Astrocyte (in vitro differentiated cells and primary cell): ENCODE results near the gene SPRED3. TPM values are rescaled to one million over a fixed set of nuclear protein-coding genes. Genes with fewer than 3 reads are reported as not detected.
A peak's percentile ranks its signal among the peaks of the same experiment; 100 is the strongest.

ENCODE experiments used
- DNase-seq: peaks from one replicate; pipeline ENCODE4 v3.0.0-alpha.2; 2010; ENCODE audit warnings: low read depth
- FAIRE-seq: peaks from 2 replicates; lab custom pipeline; 2011; peaks lifted over from hg19 to GRCh38; lab: Jason Lieb, UNC
- H2AFZ ChIP-seq: 2 replicates; pipeline ENCODE4 v1.6.0; 2012; ENCODE audit warnings: low read depth, low read length, inconsistent platforms
- H3K27ac ChIP-seq: 2 replicates; pipeline ENCODE4 v1.5.1; 2011; ENCODE audit warnings: low read depth, low read length, inconsistent platforms
- H3K27me3 ChIP-seq: 2 replicates; pipeline ENCODE4 v1.6.0; 2011; ENCODE audit warnings: low read length, inconsistent platforms; ENCODE audit not compliant: insufficient read depth
- H3K36me3 ChIP-seq: 2 replicates; pipeline ENCODE4 v1.5.1; 2011; ENCODE audit warnings: low read length, inconsistent platforms; ENCODE audit not compliant: insufficient read depth
- H3K4me1 ChIP-seq: 2 replicates; pipeline ENCODE4 v1.5.1; 2011; ENCODE audit warnings: low read length, inconsistent platforms; ENCODE audit not compliant: insufficient read depth
- H3K4me2 ChIP-seq: 2 replicates; pipeline ENCODE4 v1.6.0; 2012; ENCODE audit warnings: low read length, inconsistent platforms
- H3K4me3 ChIP-seq: 2 replicates; pipeline ENCODE4 v1.5.1; 2011; ENCODE audit warnings: low read depth, mild to moderate bottlenecking, low read length, inconsistent platforms; ENCODE audit not compliant: insufficient read depth
- H3K79me2 ChIP-seq: 2 replicates; pipeline ENCODE4 v1.6.0; 2012; ENCODE audit warnings: mild to moderate bottlenecking, low read length, inconsistent platforms; ENCODE audit not compliant: insufficient read depth
- H3K9ac ChIP-seq: 2 replicates; pipeline ENCODE4 v1.6.0; 2012; ENCODE audit warnings: mild to moderate bottlenecking, low read length, inconsistent platforms
- H3K9me3 ChIP-seq: 2 replicates; pipeline ENCODE4 v1.5.1; 2012; ENCODE audit warnings: low read depth, mild to moderate bottlenecking, low read length, inconsistent platforms; ENCODE audit not compliant: insufficient read depth
- H4K20me1 ChIP-seq: 2 replicates; pipeline ENCODE4 v1.6.0; 2012; ENCODE audit warnings: low read length, inconsistent platforms; ENCODE audit not compliant: insufficient read depth
- H3K27ac Mint-ChIP-seq: one replicate; pipeline ENCODE4 v1.8.0; 2021; ENCODE audit warnings: mild to moderate bottlenecking, mixed read lengths; ENCODE audit not compliant: unreplicated experiment
- H3K27me3 Mint-ChIP-seq: one replicate; pipeline ENCODE4 v1.8.0; 2021; ENCODE audit warnings: low read depth, mixed read lengths; ENCODE audit not compliant: unreplicated experiment
- H3K36me3 Mint-ChIP-seq: one replicate; pipeline ENCODE4 v1.8.0; 2021; ENCODE audit warnings: low read depth, mixed read lengths; ENCODE audit not compliant: unreplicated experiment
- H3K4me1 Mint-ChIP-seq: one replicate; pipeline ENCODE4 v1.8.0; 2021; ENCODE audit warnings: low read depth, mixed read lengths; ENCODE audit not compliant: unreplicated experiment
- H3K4me3 Mint-ChIP-seq: one replicate; pipeline ENCODE4 v1.8.0; 2021; ENCODE audit warnings: mild to moderate bottlenecking, moderate library complexity, mixed read lengths; ENCODE audit not compliant: unreplicated experiment
- H3K9me3 Mint-ChIP-seq: one replicate; pipeline ENCODE4 v1.8.0; 2021; ENCODE audit warnings: mild to moderate bottlenecking, mixed read lengths; ENCODE audit not compliant: unreplicated experiment
- CTCF ChIP-seq: IDR thresholded peaks from 2 replicates; pipeline ENCODE4 v1.5.1; 2011; ENCODE audit warnings: low read depth, mild to moderate bottlenecking, inconsistent platforms, low read length, moderate library complexity; ENCODE audit not compliant: insufficient read depth
- EZH2 ChIP-seq: IDR thresholded peaks from 2 replicates; pipeline ENCODE4 v1.6.1; 2012; ENCODE audit warnings: mild to moderate bottlenecking, low read length, inconsistent platforms; ENCODE audit not compliant: insufficient read depth
- total RNA-seq: library from RNA; stranded (reverse); gene quantifications from 2 replicates; pipeline ENCODE4 v1.2.1, GENCODE V29; 2021

The SPRED3 gene
- total RNA-seq, 1 donor from 2014 or later = 19.0 TPM

- H3K27me3 Mint-ChIP-seq = peaks cover 53% of the 10 kb centered on the region
- FAIRE-seq = no peak
These were observed 30.4 kb upstream of the SPRED3 start for GRCh38 chr19:38358071-38358470.

GRCh38 chr19:38359242-38360021 lies 29.1 kb upstream of the SPRED3 start:
- H3K4me3 ChIP-seq = no peak overlapping the region
- H3K36me3 Mint-ChIP-seq = no peaks in the 10 kb centered on the region
- peaks cover 48% of the 10 kb centered on the region for H3K27me3 Mint-ChIP-seq
- no peaks in the 10 kb centered on the region for H3K79me2 ChIP-seq
- no peak overlapping the region for H3K9ac ChIP-seq
- H2AFZ ChIP-seq = no peak overlapping the region
- TF ChIP-seq EZH2 (no peak), CTCF (no peak)
- H3K27ac ChIP-seq = no peak overlapping the region
- H3K4me3 Mint-ChIP-seq = no peak overlapping the region
- H3K27me3 ChIP-seq = peaks cover 31% of the 10 kb centered on the region
- H3K36me3 ChIP-seq = no peaks in the 10 kb centered on the region
- H4K20me1 ChIP-seq = no peaks in the 10 kb centered on the region
- H3K4me1 ChIP-seq = peaks cover 9% of the 10 kb centered on the region
- H3K4me2 ChIP-seq = no peak overlapping the region
- no peaks in the 10 kb centered on the region for H3K9me3 Mint-ChIP-seq
- H3K27ac Mint-ChIP-seq = peak overlapping the region; percentile 58
- no peaks in the 10 kb centered on the region for H3K4me1 Mint-ChIP-seq
- FAIRE-seq = no peak
- DNase-seq = no peak
- H3K9me3 ChIP-seq = no peaks in the 10 kb centered on the region

More at GRCh38 chr19:38358071-38358470, 30.4 kb upstream of the SPRED3 start:
- Histone ChIP-seq H3K27ac (no peak overlapping the region), H3K4me2 (no peak overlapping the region), H4K20me1 (no peaks in the 10 kb centered on the region), H3K9me3 (no peaks in the 10 kb centered on the region), H3K27me3 (peaks cover 31% of the 10 kb centered on the region), H3K9ac (no peak overlapping the region), H3K79me2 (no peaks in the 10 kb centered on the region), H3K4me3 (no peak overlapping the region), H3K4me1 (peaks cover 9% of the 10 kb centered on the region), H2AFZ (no peak overlapping the region), H3K36me3 (no peaks in the 10 kb centered on the region)
- Mint-ChIP-seq H3K4me3 (no peak overlapping the region), H3K4me1 (no peaks in the 10 kb centered on the region), H3K9me3 (no peaks in the 10 kb centered on the region), H3K27ac (no peak overlapping the region), H3K36me3 (peaks cover 1% of the 10 kb centered on the region)
- DNase-seq = no peak
- TF ChIP-seq CTCF (no peak), EZH2 (no peak)

- Histone ChIP-seq H3K4me3 (no peak overlapping the region), H2AFZ (no peak overlapping the region), H3K4me2 (no peak overlapping the region), H3K79me2 (no peaks in the 10 kb centered on the region), H3K4me1 (peaks cover 9% of the 10 kb centered on the region), H3K36me3 (no peaks in the 10 kb centered on the region), H3K9ac (no peak overlapping the region), H3K9me3 (no peaks in the 10 kb centered on the region), H3K27me3 (peaks cover 29% of the 10 kb centered on the region), H3K27ac (no peak overlapping the region), H4K20me1 (no peaks in the 10 kb centered on the region)
- H3K27me3 Mint-ChIP-seq = peaks cover 46% of the 10 kb centered on the region
- no peak for FAIRE-seq
- no peak for TF ChIP-seq EZH2
- no peak for TF ChIP-seq CTCF
- peak overlapping the region; percentile 85 for H3K4me3 Mint-ChIP-seq
- H3K27ac Mint-ChIP-seq = no peak overlapping the region
- H3K9me3 Mint-ChIP-seq = no peaks in the 10 kb centered on the region
- H3K4me1 Mint-ChIP-seq = no peaks in the 10 kb centered on the region
- no peaks in the 10 kb centered on the region for H3K36me3 Mint-ChIP-seq
- no peak for DNase-seq
These were observed 28.1 kb upstream of the SPRED3 start for GRCh38 chr19:38360351-38360750.
